Measurements from ENCODE around the gene BCAS1.

DNA sequence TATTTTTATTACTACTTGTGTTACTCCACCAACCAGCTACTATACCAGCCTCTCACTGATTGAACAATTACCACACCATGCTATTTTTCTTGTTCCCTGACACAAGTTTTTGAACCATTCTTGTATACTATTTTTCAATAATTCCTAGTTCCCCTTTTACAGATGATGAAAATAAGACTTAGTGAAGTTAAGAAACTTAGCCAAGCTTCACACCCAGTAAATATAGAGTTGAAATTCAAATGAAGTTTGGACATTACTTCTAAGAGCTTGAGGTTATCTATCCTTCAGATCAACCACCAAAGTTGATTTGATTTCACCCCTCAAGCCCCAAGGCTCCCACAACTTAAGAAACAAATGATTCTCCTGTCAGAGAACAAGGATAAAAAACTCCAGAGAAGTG, 13.1 kb upstream of the BCAS1 start:
- TF ChIP-seq, protein P1, sequence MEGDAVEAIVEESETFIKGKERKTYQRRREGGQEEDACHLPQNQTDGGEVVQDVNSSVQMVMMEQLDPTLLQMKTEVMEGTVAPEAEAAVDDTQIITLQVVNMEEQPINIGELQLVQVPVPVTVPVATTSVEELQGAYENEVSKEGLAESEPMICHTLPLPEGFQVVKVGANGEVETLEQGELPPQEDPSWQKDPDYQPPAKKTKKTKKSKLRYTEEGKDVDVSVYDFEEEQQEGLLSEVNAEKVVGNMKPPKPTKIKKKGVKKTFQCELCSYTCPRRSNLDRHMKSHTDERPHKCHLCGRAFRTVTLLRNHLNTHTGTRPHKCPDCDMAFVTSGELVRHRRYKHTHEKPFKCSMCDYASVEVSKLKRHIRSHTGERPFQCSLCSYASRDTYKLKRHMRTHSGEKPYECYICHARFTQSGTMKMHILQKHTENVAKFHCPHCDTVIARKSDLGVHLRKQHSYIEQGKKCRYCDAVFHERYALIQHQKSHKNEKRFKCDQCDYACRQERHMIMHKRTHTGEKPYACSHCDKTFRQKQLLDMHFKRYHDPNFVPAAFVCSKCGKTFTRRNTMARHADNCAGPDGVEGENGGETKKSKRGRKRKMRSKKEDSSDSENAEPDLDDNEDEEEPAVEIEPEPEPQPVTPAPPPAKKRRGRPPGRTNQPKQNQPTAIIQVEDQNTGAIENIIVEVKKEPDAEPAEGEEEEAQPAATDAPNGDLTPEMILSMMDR (IDR thresholded peaks at IDR 0.05) = no peak
- TF ChIP-seq POLR2A (IDR thresholded peaks at IDR 0.05) = no peak
